IMR-90 (cell line): ENCODE results near the gene PHGDH. TPM values are rescaled to one million over a fixed set of nuclear protein-coding genes. Genes with fewer than 3 reads are reported as not detected.
A peak's percentile ranks its signal among the peaks of the same experiment; 100 is the strongest.

ENCODE experiments used
- ATAC-seq: fragments of 200-7000 bp; cut with Tn5 transposase; 2 replicates; pipeline ENCODE4 v1.9.1; 2020; ENCODE audit warnings: low read depth, mild to moderate bottlenecking, moderate library complexity
- BruUV-seq: library from RNA; stranded (reverse); fragments of 400-500 nt; replicated peaks from 2 replicates; lab custom pipeline; 2021; lab: Mats Ljungman, UMichigan
- CTCF ChIA-PET: fragments of 300-600 bp; formaldehyde crosslinking; extraction: SDS; loops from one replicate; lab custom pipeline; 2021; ENCODE audit warnings: antibody characterized with exemption; lab: Yijun Ruan, JAX
- POLR2A ChIA-PET: fragments of 300-600 bp; sonication (Branson Sonifier 250); formaldehyde crosslinking; loops from one replicate; lab custom pipeline; 2022; ENCODE audit warnings: antibody characterized with exemption; ENCODE audit not compliant: unreplicated experiment; lab: Charles Lee
- DNase-seq: peaks from one replicate; pipeline ENCODE4 v3.0.0; 2013
- H2AFZ ChIP-seq: replicated peaks from 2 replicates; pipeline ENCODE3; 2013; ENCODE audit warnings: low read length, mild to moderate bottlenecking; ENCODE audit not compliant: poor library complexity
- H2AK5ac ChIP-seq: 2 replicates; pipeline ENCODE4 v1.6.1; 2013; ENCODE audit warnings: low read depth, low read length, inconsistent platforms
- H2AK9ac ChIP-seq: replicated peaks from 2 replicates; pipeline ENCODE3; 2013; ENCODE audit warnings: mild to moderate bottlenecking, low read depth, low read length, moderate library complexity; ENCODE audit not compliant: poor library complexity
- H2BK120ac ChIP-seq: 2 replicates; pipeline ENCODE4 v1.6.1; 2013; ENCODE audit warnings: low read depth, low read length, inconsistent platforms
- H2BK15ac ChIP-seq: 3 replicates; pipeline ENCODE4 v1.6.1; 2013; ENCODE audit warnings: low read depth, low read length, inconsistent platforms
- H2BK20ac ChIP-seq: 2 replicates; pipeline ENCODE4 v1.6.1; 2013; ENCODE audit warnings: low read depth, mild to moderate bottlenecking, inconsistent platforms, low read length, moderate library complexity
- H2BK5ac ChIP-seq: 2 replicates; pipeline ENCODE4 v1.6.1; 2013; ENCODE audit warnings: mild to moderate bottlenecking, low read depth, low read length, inconsistent platforms; ENCODE audit not compliant: poor library complexity, severe bottlenecking
- H3K14ac ChIP-seq: replicated peaks from 2 replicates; pipeline ENCODE4 v1.6.1; 2013; ENCODE audit warnings: low read depth, low read length, inconsistent platforms
- H3K18ac ChIP-seq: 2 replicates; pipeline ENCODE4 v1.6.1; 2013; ENCODE audit warnings: low read depth, low read length, control low read depth
- H3K23ac ChIP-seq: 2 replicates; pipeline ENCODE4 v1.6.1; 2013; ENCODE audit warnings: low read depth, low read length, inconsistent platforms
- H3K27ac ChIP-seq: 2 replicates; pipeline ENCODE4 v1.5.1; 2013; ENCODE audit warnings: mild to moderate bottlenecking, control low read depth, low read length; ENCODE audit not compliant: insufficient read depth
- H3K27me3 ChIP-seq: 2 replicates; pipeline ENCODE4 v1.6.1; 2013; ENCODE audit warnings: low read length; ENCODE audit not compliant: control insufficient read depth, insufficient read depth
- H3K36me3 ChIP-seq: 2 replicates; pipeline ENCODE4 v1.6.1; 2013; ENCODE audit warnings: low read length, mixed read lengths; ENCODE audit not compliant: control insufficient read depth, insufficient read depth
- H3K4ac ChIP-seq: 2 replicates; pipeline ENCODE4 v1.6.1; 2013; ENCODE audit warnings: low read depth, low read length, inconsistent platforms
- H3K4me1 ChIP-seq: 2 replicates; pipeline ENCODE4 v1.6.1; 2013; ENCODE audit warnings: low read length, mixed read lengths; ENCODE audit not compliant: control insufficient read depth, insufficient read depth
- H3K4me2 ChIP-seq: 2 replicates; pipeline ENCODE4 v1.6.1; 2013; ENCODE audit warnings: low read depth, mild to moderate bottlenecking, control low read depth, low read length, moderate library complexity
- H3K4me3 ChIP-seq: 2 replicates; pipeline ENCODE4 v1.5.1; 2013; ENCODE audit warnings: low read depth, mild to moderate bottlenecking, control low read depth, low read length, moderate library complexity; ENCODE audit not compliant: insufficient read depth
- H3K56ac ChIP-seq: 2 replicates; pipeline ENCODE4 v1.6.1; 2013; ENCODE audit warnings: low read length, inconsistent platforms; ENCODE audit not compliant: insufficient read depth; ENCODE audit errors: extremely low read depth
- H3K79me1 ChIP-seq, 2 experiments: 2 replicates each; pipeline ENCODE4 v1.6.1; 2013; ENCODE audit warnings: low read length in 2 of 2, inconsistent platforms in 1 of 2, low read depth in 1 of 2
- H3K9ac ChIP-seq: 2 replicates; pipeline ENCODE4 v1.6.1; 2013; ENCODE audit warnings: low read depth, low read length, control low read depth
- H3K9me1 ChIP-seq: 2 replicates; pipeline ENCODE4 v1.6.1; 2013; ENCODE audit warnings: low read length, inconsistent platforms; ENCODE audit not compliant: insufficient read depth
- H3K9me3 ChIP-seq: 2 replicates; pipeline ENCODE4 v1.6.1; 2013; ENCODE audit warnings: low read length; ENCODE audit not compliant: control insufficient read depth, insufficient read depth
- H4K20me1 ChIP-seq: 2 replicates; pipeline ENCODE4 v1.6.1; 2013; ENCODE audit warnings: low read length, inconsistent platforms; ENCODE audit not compliant: insufficient read depth
- H4K5ac ChIP-seq: 2 replicates; pipeline ENCODE4 v1.6.1; 2013; ENCODE audit warnings: mild to moderate bottlenecking, low read depth, low read length, control low read depth
- H4K8ac ChIP-seq, 2 experiments: 2 replicates each; pipeline ENCODE4 v1.6.1; 2013; ENCODE audit warnings: low read depth in 2 of 2, low read length in 2 of 2, control low read depth in 1 of 2, inconsistent platforms in 1 of 2
- H4K91ac ChIP-seq: 2 replicates; pipeline ENCODE4 v1.6.1; 2013; ENCODE audit warnings: low read depth, low read length, inconsistent platforms; ENCODE audit not compliant: insufficient read depth
- BHLHE40 ChIP-seq: fragments of 150-350 bp; IDR thresholded peaks from 2 replicates; pipeline ENCODE4 v1.6.1; 2016; ENCODE audit warnings: mild to moderate bottlenecking, low read depth, low read length
- CEBPB ChIP-seq: IDR thresholded peaks from 2 replicates; pipeline ENCODE4 v1.6.1; 2012; ENCODE audit warnings: low read depth, low read length, improper control_type of control experiment
- CHD1 ChIP-seq: IDR thresholded peaks from 2 replicates; pipeline ENCODE4 v1.6.1; 2012; ENCODE audit warnings: low read depth, low read length, improper control_type of control experiment
- CTCF ChIP-seq: conservative IDR thresholded peaks from 2 replicates; pipeline ENCODE4 v1.5.1; 2012; ENCODE audit warnings: mild to moderate bottlenecking, low read depth, low read length, improper control_type of control experiment
- ELK1 ChIP-seq: fragments of 150-350 bp; IDR thresholded peaks from 2 replicates; pipeline ENCODE4 v1.6.1; 2016; ENCODE audit warnings: low read depth, mild to moderate bottlenecking, low read length, moderate library complexity, borderline replicate concordance
- FOS ChIP-seq: fragments of 150-350 bp; IDR thresholded peaks from 2 replicates; pipeline ENCODE4 v1.6.1; 2016; ENCODE audit warnings: low read depth, low read length
- MAFK ChIP-seq: IDR thresholded peaks from 2 replicates; pipeline ENCODE4 v1.6.1; 2012; ENCODE audit warnings: low read depth, low read length, improper control_type of control experiment
- MAZ ChIP-seq: IDR thresholded peaks from 2 replicates; pipeline ENCODE4 v1.6.1; 2012; ENCODE audit warnings: low read depth, mild to moderate bottlenecking, low read length, improper control_type of control experiment, moderate library complexity, borderline replicate concordance
- MXI1 ChIP-seq: IDR thresholded peaks from 2 replicates; pipeline ENCODE4 v1.6.1; 2012; ENCODE audit warnings: low read depth, mild to moderate bottlenecking, low read length, moderate library complexity, borderline replicate concordance
- NFE2L2 ChIP-seq: fragments of 150-350 bp; IDR thresholded peaks from 2 replicates; pipeline ENCODE4 v1.6.1; 2016; ENCODE audit warnings: low read depth, mild to moderate bottlenecking, low read length
- POLR2A ChIP-seq: IDR thresholded peaks from 2 replicates; pipeline ENCODE4 v1.6.1; 2012; ENCODE audit warnings: mild to moderate bottlenecking, low read depth, low read length
- RAD21 ChIP-seq: IDR thresholded peaks from 2 replicates; pipeline ENCODE4 v1.6.1; 2012; ENCODE audit warnings: low read length, improper control_type of control experiment
- RCOR1 ChIP-seq: IDR thresholded peaks from 2 replicates; pipeline ENCODE4 v1.6.1; 2012; ENCODE audit warnings: mild to moderate bottlenecking, low read length, improper control_type of control experiment; ENCODE audit not compliant: insufficient replicate concordance
- RFX5 ChIP-seq: IDR thresholded peaks from 2 replicates; pipeline ENCODE4 v1.8.0; 2012; ENCODE audit warnings: low read depth, mild to moderate bottlenecking, low read length, moderate library complexity
- WGBS, 2 experiments: methylation state at CpG; one replicate each; pipeline versions ENCODE4 v1.1.5 to v1.1.7; 2013; ENCODE audit warnings: missing lambda C conversion rate in 2 of 2; ENCODE audit not compliant: insufficient read length in 1 of 2; ENCODE audit errors: extremely low coverage in 2 of 2; 5-methylcytosine and 5-hydroxymethylcytosine counted together
- dilution Hi-C: fragments of 300-500 bp; cut with HindIII; formaldehyde crosslinking; loops from one replicate; pipeline ENCODE4 v1.14.3; 2018; ENCODE audit warnings: low sequenced_read_pairs; ENCODE audit not compliant: unreplicated experiment
- in situ Hi-C: fragments of 300-500 bp; cut with MboI; formaldehyde crosslinking; loops from 3 replicates; pipeline ENCODE4 v1.14.3; 2019; ENCODE audit warnings: low sequenced_read_pairs, inconsistent platforms, mixed read lengths
- intact Hi-C: fragments of 100-400 bp; cut with micrococcal nuclease; formaldehyde crosslinking; loops from 2 replicates; pipeline ENCODE4 v1.10.0; 2022
- polyA plus RNA-seq, 3 experiments: library from polyadenylated mRNA; depleted of rRNA; stranded (reverse); fragments of >200 nt; gene quantifications; 2 replicates each; pipeline ENCODE4 v1.2.3, GENCODE V29; 2012; ENCODE audit warnings: low replicate concordance in 1 of 3
- total RNA-seq: library from RNA; depleted of rRNA; stranded (reverse); fragments of >200 nt; gene quantifications from 2 replicates; pipeline ENCODE4 v1.2.3, GENCODE V29; 2012

PHGDH gene
- total and polyA plus RNA-seq, 2 of the 4 experiments (the other 2 are of a cell fraction) = 87.9 to 331 TPM

GRCh38 chr1:119742677-119743076 lies 30.9 kb downstream of the PHGDH start:
- no peak overlapping the region for H2BK20ac ChIP-seq
- peaks cover 5% of the 10 kb centered on the region; the same call in 1 of the 2 replicates for H4K20me1 ChIP-seq
- H3K56ac ChIP-seq = no peak overlapping the region
- no peak overlapping the region for H2BK120ac ChIP-seq
- H2AK9ac ChIP-seq = peak overlapping the region; percentile 89
- BruUV-seq = no TSS peak
- DNase-seq (no peak), ATAC-seq (no peak; the same call in 1 of the 2 replicates)
- peak overlapping the region; percentile 25; the same call in 1 of the 2 replicates for H3K18ac ChIP-seq
- in situ Hi-C loops = no loop called here
- intact Hi-C loops = loop anchor here (10.0 kb wide), 1 partner anchor 182 kb away; no protein-coding TSS in a partner anchor
- ChIA-PET CTCF (no interaction called here), POLR2A (no interaction called here)
- peak overlapping the region; percentile 32; the same call in 1 of the 2 replicates for H3K4ac ChIP-seq
- H3K79me1 ChIP-seq = no peaks in the 10 kb centered on the region; a peak in 1 of 4 replicates
- peaks cover 10% of the 10 kb centered on the region for H3K4me1 ChIP-seq
- H3K9me3 ChIP-seq = no peaks in the 10 kb centered on the region
- no peaks in the 10 kb centered on the region; the same call in 1 of the 2 replicates for H3K9me1 ChIP-seq
- TF ChIP-seq FOS (no peak), RAD21 (no peak), NFE2L2 (no peak), MAFK (no peak), MAZ (no peak), RCOR1 (no peak), CTCF (no peak), MXI1 (no peak), RFX5 (no peak), ELK1 (no peak), CHD1 (no peak), BHLHE40 (no peak), POLR2A (no peak), CEBPB (no peak)
- H3K14ac ChIP-seq = no peak overlapping the region
- 55% methylated on average over 4 of the region's 7 CpGs; no CpG with 5 or more reads in 1 of the 2 experiments for WGBS, 2 experiments
- peak overlapping the region; percentile 67; the same call in 1 of the 2 replicates for H2AK5ac ChIP-seq
- peak overlapping the region; percentile 4 for H2BK5ac ChIP-seq
- no peak overlapping the region; the same call in 1 of the 2 replicates for H4K5ac ChIP-seq
- H3K27me3 ChIP-seq = no peaks in the 10 kb centered on the region
- H4K91ac ChIP-seq = peak overlapping the region; percentile 24; the same call in 1 of the 2 replicates
- no peak overlapping the region for H3K27ac ChIP-seq
- no peak overlapping the region for H2BK15ac ChIP-seq
- no peak overlapping the region for H3K4me3 ChIP-seq
- H2AFZ ChIP-seq = peak overlapping the region; percentile 81
- peak overlapping the region in 1 of 2 experiments; percentile 17; a peak in 1 of 4 replicates for H4K8ac ChIP-seq
- H3K36me3 ChIP-seq = peaks cover 51% of the 10 kb centered on the region
- no peak overlapping the region for H3K23ac ChIP-seq
- dilution Hi-C loops = no loop called here
- no peak overlapping the region for H3K9ac ChIP-seq
- no peak overlapping the region for H3K4me2 ChIP-seq
